PC-9 (cell line): ENCODE data around the gene RFXAP.

Source experiments
- CTCF ChIP-seq: fragments of 200-600 bp; sonication (generic); conservative IDR thresholded peaks from 2 replicates; pipeline ENCODE4 v1.6.1; 2017; ENCODE audit warnings: mixed run types, antibody characterized with exemption, mild to moderate bottlenecking, moderate library complexity
- EZH2 ChIP-seq: fragments of 200-600 bp; sonication (generic); IDR thresholded peaks from 2 replicates; pipeline ENCODE4 v1.8.0; 2017; ENCODE audit warnings: antibody characterized with exemption, low read depth

GRCh38 chr13:36796052-36796451 lies 23.0 kb upstream of the RFXAP start:
- no peak for TF ChIP-seq CTCF
- TF ChIP-seq EZH2, result no peak
